Heart left ventricle (tissue), 16 donors: ENCODE results near the gene TRIP11. TPM values are rescaled to one million over a fixed set of nuclear protein-coding genes. Genes with fewer than 3 reads are reported as not detected.

Experiments
- ATAC-seq, 4 donors: fragments of 200-7000 bp; cut with Tn5 transposase; one replicate each; pipeline ENCODE4 v1.9.1; 2020 to 2022; ENCODE audit warnings: moderate library complexity in 4 of 4, mild to moderate bottlenecking in 3 of 4, moderate number of reproducible peaks in 1 of 4
- DNase-seq, 5 donors: peaks; one replicate each; pipeline ENCODE4 v3.0.0-alpha.2; 2020
- H3K27ac ChIP-seq, 12 donors: fragments of 200-600 bp; sonication (generic) in 4 of 12; one replicate each; pipeline versions ENCODE4 v1.5.0 to v1.8.0; 2016 to 2022; ENCODE audit warnings: mild to moderate bottlenecking in 2 of 12
- H3K27me3 ChIP-seq, 9 donors: fragments of 200-600 bp; sonication (generic) in 2 of 9; one replicate each; pipeline versions ENCODE4 v1.5.1 to v1.8.0; 2016 to 2022; ENCODE audit warnings: mild to moderate bottlenecking in 3 of 9
- H3K36me3 ChIP-seq, 9 donors: fragments of 200-600 bp; sonication (generic) in 2 of 9; one replicate each; pipeline versions ENCODE4 v1.5.0 to v1.8.0; 2018 to 2022; ENCODE audit warnings: mild to moderate bottlenecking in 2 of 9
- H3K4me1 ChIP-seq, 12 donors: fragments of 200-600 bp; sonication (generic) in 4 of 12; one replicate each; pipeline versions ENCODE4 v1.5.0 to v1.8.0; 2016 to 2022; ENCODE audit warnings: mild to moderate bottlenecking in 3 of 12
- H3K4me3 ChIP-seq, 12 donors: fragments of 200-600 bp; sonication (generic) in 4 of 12; one replicate each; pipeline versions ENCODE4 v1.5.0 to v1.8.0; 2017 to 2022; ENCODE audit warnings: mild to moderate bottlenecking in 9 of 12, moderate library complexity in 4 of 12
- H3K9me3 ChIP-seq, 12 donors: fragments of 200-600 bp; sonication (generic) in 4 of 12; one replicate each; pipeline versions ENCODE4 v1.5.0 to v1.8.0; 2016 to 2022; ENCODE audit warnings: mild to moderate bottlenecking in 1 of 12
- POLR2A ChIP-seq, 2 donors: fragments of 450-650 bp; IDR thresholded peaks; one replicate each; pipeline ENCODE4 v1.6.1; 2017; ENCODE audit warnings: antibody characterized with exemption in 2 of 2, mild to moderate bottlenecking in 2 of 2, moderate library complexity in 2 of 2
- WGBS, 4 donors: extraction: QIAGEN DNeasy Blood & Tissue Kit in 2 of 4; methylation state at CpG; one replicate each; pipeline versions ENCODE4 v1.1.5 to v1.1.7; 2013 to 2018; 5-methylcytosine and 5-hydroxymethylcytosine counted together
- intact Hi-C, 10 donors: fragments of 100-400 bp; cut with DNase I; formaldehyde crosslinking; loops; one replicate each; pipeline versions ENCODE4 v1.11.1 to v1.14.2; 2022
- polyA plus RNA-seq, 2 donors: library from polyadenylated mRNA; stranded (reverse); fragments of 200-250 nt; gene quantifications; one replicate each; pipeline ENCODE4 v1.2.3, GENCODE V29; 2013
- total RNA-seq, 9 donors: library from RNA; depleted of rRNA in 2 of 9; stranded (reverse); fragments of >200 nt in 2 of 9; fragmentation: NEBNext Ultra II Directional in 3 of 9; extraction: Animal tissue kit (Norgen Biotek cat#: 25700) in 3 of 9; gene quantifications; one replicate each; pipeline versions ENCODE4 v1.1.0 to v1.2.4, GENCODE V29; 2016 to 2023
- TF ChIP-seq, protein P1 (sequence below), 12 donors: fragments of 200-600 bp; sonication (generic) in 4 of 12; IDR thresholded peaks; one replicate each; pipeline versions ENCODE4 v1.5.0 to v1.8.0; 2018 to 2022; ENCODE audit warnings: antibody characterized with exemption in 12 of 12, mild to moderate bottlenecking in 5 of 12
- donor health status: ischemic (EF 13 %, LVEDD 7.1; RV severe dilation, severe dysfunction).
- donor health status: healthy with polysubstance abuse.
- donor health status: DM: no; HTN: yes; CAD: no.
- donor health status: DM: no; HTN: no; CAD: no.
- donor health status: ischemic (EF 25% LVEDD 6.9; RV normal size, moderate dysfunction).
- donor health status: ischemic (EF 25% LVEDD 5.7; RV mildly dilated, moderate dysfunction).
- donor health status: healthy.
- donor health status: DM: yes; HTN: yes; CAD: no.
- donor health status: ischemic (EF 35%, LVEDD 5.7; RV mildly dilated, moderate dysfunction).
- donor health status: nonischemic (EF 11% LVEDD 7.7; RV severe dilation, severe dysfunction).
- donor health status: DM: yes; HTN: yes; CAD: no.
- donor health status: PGD.
- donor health status: ischemic (EF 29% LVEDD 5.4; RV normal size, mild dysfunction).
- donor health status: nonischemic (EF 23%, LVEDD 6.1; RV moderate dilation, normal function).

TRIP11 gene
- total and polyA plus RNA-seq, 11 donors, result 4.8 to 68.6 (median 48.7) TPM

DNA sequence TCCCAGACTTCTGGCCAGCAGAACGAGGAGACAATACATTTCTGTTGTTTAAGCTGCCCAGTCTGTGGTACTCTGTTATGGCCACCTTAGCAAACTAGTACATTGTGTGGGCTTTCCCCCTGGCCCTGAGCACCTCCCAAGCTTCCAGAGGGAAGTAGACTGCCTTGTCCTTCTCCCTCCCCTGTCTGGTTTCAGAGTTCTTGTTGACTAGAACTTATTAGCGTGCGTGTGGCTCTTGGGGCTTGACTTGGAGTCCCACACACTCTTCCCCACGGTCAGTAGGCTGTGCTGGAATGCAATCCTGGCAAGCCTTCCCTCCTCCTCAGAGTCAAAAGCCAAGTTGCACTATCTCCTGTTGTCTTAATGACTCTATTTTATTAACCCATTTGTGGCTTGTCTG, 120.0 kb downstream of the TRIP11 start:
- peak in 4 of 5 donors; percentile 41 to 65 (median 53) for DNase-seq
- intact Hi-C loops, result loop anchor here in 2 of 10 donors (10.0 kb wide), 1 partner anchor 595 kb away; no protein-coding TSS in a partner anchor
- H3K4me1 ChIP-seq, result peaks cover 0 to 60% (median 4%) of the 10 kb centered on the region in 12 donors
- peak overlapping the region in 9 of 12 donors; percentile 30 to 81 (median 63) for H3K27ac ChIP-seq
- H3K36me3 ChIP-seq, result no peaks in the 10 kb centered on the region
- H3K27me3 ChIP-seq, result no peaks in the 10 kb centered on the region
- peak; percentile 79 to 90 (median 87) for ATAC-seq
- 25 to 45% (median 33%) methylated on average over 4 of the region's 4 CpGs for WGBS, 4 donors
- no peak overlapping the region for H3K4me3 ChIP-seq
- TF ChIP-seq POLR2A (IDR thresholded peaks at IDR 0.05), result no peak
- TF ChIP-seq, protein P1, sequence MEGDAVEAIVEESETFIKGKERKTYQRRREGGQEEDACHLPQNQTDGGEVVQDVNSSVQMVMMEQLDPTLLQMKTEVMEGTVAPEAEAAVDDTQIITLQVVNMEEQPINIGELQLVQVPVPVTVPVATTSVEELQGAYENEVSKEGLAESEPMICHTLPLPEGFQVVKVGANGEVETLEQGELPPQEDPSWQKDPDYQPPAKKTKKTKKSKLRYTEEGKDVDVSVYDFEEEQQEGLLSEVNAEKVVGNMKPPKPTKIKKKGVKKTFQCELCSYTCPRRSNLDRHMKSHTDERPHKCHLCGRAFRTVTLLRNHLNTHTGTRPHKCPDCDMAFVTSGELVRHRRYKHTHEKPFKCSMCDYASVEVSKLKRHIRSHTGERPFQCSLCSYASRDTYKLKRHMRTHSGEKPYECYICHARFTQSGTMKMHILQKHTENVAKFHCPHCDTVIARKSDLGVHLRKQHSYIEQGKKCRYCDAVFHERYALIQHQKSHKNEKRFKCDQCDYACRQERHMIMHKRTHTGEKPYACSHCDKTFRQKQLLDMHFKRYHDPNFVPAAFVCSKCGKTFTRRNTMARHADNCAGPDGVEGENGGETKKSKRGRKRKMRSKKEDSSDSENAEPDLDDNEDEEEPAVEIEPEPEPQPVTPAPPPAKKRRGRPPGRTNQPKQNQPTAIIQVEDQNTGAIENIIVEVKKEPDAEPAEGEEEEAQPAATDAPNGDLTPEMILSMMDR (IDR thresholded peaks at IDR 0.05), result no peak
- H3K9me3 ChIP-seq, result peaks cover 0 to 9% (median 0%) of the 10 kb centered on the region in 12 donors

DNA sequence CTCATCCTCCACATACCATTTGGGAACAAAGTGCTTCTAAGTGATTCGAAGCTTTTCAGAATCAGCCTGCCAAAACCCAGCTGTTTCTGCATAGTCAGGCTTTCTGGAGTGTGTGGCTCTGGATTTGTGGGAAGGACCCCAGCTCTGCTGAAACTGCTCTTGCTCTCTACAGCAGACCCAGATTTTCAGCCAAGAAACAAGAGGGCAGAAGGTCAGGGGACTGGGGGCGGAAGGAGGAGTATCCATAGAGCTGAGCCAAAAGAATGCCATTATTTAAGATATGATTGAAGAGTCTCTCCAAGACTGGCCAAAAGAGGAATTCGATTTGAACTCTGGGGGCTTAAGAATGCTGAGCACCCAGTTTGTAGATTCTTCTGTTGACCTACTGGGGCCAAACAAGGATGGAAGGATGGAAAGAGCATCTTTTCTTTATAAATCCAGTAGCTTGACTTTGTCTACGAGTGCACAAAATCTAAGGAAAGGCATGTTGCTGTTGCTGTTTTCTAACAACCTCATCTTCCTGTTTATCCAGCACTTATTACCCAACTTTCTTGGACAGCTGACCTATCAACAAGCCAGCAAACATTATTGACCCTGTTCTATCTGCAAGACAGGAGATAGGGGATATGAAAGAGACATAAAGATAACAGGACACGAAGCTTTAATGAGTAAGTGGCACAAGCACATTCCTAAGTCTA, 121.5 kb downstream of the TRIP11 start:
- peak overlapping the region in 9 of 12 donors; percentile 22 to 81 (median 63) for H3K27ac ChIP-seq
- H3K4me3 ChIP-seq, result no peak overlapping the region
- H3K27me3 ChIP-seq, result no peaks in the 10 kb centered on the region
- TF ChIP-seq, protein P1 (IDR thresholded peaks at IDR 0.05), result no peak
- no peak for TF ChIP-seq POLR2A (IDR thresholded peaks at IDR 0.05)
- DNase-seq, result no peak
- 63 to 68% (median 66%) methylated on average over 5 of the region's 5 CpGs for WGBS, 4 donors
- ATAC-seq, result peak in 2 of 4 donors; percentile 13 to 35
- intact Hi-C loops, result loop anchor here in 2 of 10 donors (10.0 kb wide), 1 partner anchor 594 kb away; no protein-coding TSS in a partner anchor
- H3K36me3 ChIP-seq, result no peaks in the 10 kb centered on the region
- H3K4me1 ChIP-seq, result peaks cover 0 to 55% (median 4%) of the 10 kb centered on the region in 12 donors
- peaks cover 0 to 9% (median 0%) of the 10 kb centered on the region in 12 donors for H3K9me3 ChIP-seq

Other genes starting within 250 kb of the TRIP11 start
- 10 to 100 TPM in 1 of 9 donors, 1 to 10 TPM in 8; 1.1 to 17.1 (median 3.2) TPM for gene TC2N, start 172.5 kb downstream of the TRIP11 start, total RNA-seq
- gene TC2N, start 172.5 kb downstream of the TRIP11 start, polyA plus RNA-seq, result 1 to 10 TPM; 1.2 to 2.1 TPM
- gene FBLN5, start 92.4 kb downstream of the TRIP11 start, total RNA-seq, result 100 to 1,000 TPM in 1 of 9 donors, 10 to 100 TPM in 8; 26.6 to 129 (median 40.3) TPM
- 10 to 100 TPM; 26.0 to 33.3 TPM for gene FBLN5, start 92.4 kb downstream of the TRIP11 start, polyA plus RNA-seq
- gene ATXN3, start 66.5 kb upstream of the TRIP11 start, total RNA-seq, result 10 to 100 TPM; 11.0 to 27.1 (median 16.3) TPM
- gene ATXN3, start 66.5 kb upstream of the TRIP11 start, polyA plus RNA-seq, result 10 to 100 TPM in 1 of 2 donors, 1 to 10 TPM in 1; 10.0 to 10.6 TPM
- gene NDUFB1, start 81.6 kb upstream of the TRIP11 start, total RNA-seq, result 1,000 to 10,000 TPM in 2 of 9 donors, 100 to 1,000 TPM in 7; 295 to 1,551 (median 438) TPM
- 1,000 to 10,000 TPM in 1 of 2 donors, 100 to 1,000 TPM in 1; 719 to 4,751 TPM for gene NDUFB1, start 81.6 kb upstream of the TRIP11 start, polyA plus RNA-seq
- 10 to 100 TPM; 24.5 to 51.7 (median 44.2) TPM for gene CPSF2, start 81.9 kb upstream of the TRIP11 start, total RNA-seq
- gene CPSF2, start 81.9 kb upstream of the TRIP11 start, polyA plus RNA-seq, result 10 to 100 TPM in 1 of 2 donors, 1 to 10 TPM in 1; 4.8 to 15.3 TPM